Transverse colon (tissue), 4 donors: ENCODE measurements around the gene TENT5C. TPM values are rescaled to one million over a fixed set of nuclear protein-coding genes. Genes with fewer than 3 reads are reported as not detected.

Experiments used
- DNase-seq: peaks from one replicate; pipeline ENCODE4 v3.0.0-alpha.2; 2019
- H3K27ac ChIP-seq, 4 donors: fragments of 200-600 bp; sonication (generic); 2 replicates each; pipeline ENCODE4 v1.5.1; 2016 to 2018; ENCODE audit warnings: inconsistent platforms in 4 of 4
- H3K27me3 ChIP-seq: fragments of 200-600 bp; sonication (generic); 2 replicates; pipeline ENCODE4 v1.5.1; 2017; ENCODE audit warnings: inconsistent platforms
- H3K36me3 ChIP-seq, 4 donors: fragments of 200-600 bp; sonication (generic); 2 replicates each; pipeline ENCODE4 v1.5.1; 2017 to 2019; ENCODE audit warnings: inconsistent platforms in 4 of 4
- H3K4me1 ChIP-seq, 4 donors: fragments of 200-600 bp; sonication (generic); 2 replicates each; pipeline ENCODE4 v1.5.1; 2017 to 2020; ENCODE audit warnings: inconsistent platforms in 4 of 4
- H3K4me3 ChIP-seq, 4 donors: fragments of 200-600 bp; sonication (generic); 1 replicate in 1 of 4; 2 replicates in 3 of 4; pipeline versions ENCODE4 v1.5.1 to v1.6.1; 2017 to 2019; ENCODE audit warnings: inconsistent platforms in 4 of 4
- H3K9me3 ChIP-seq, 2 donors: fragments of 200-600 bp; sonication (generic); 2 replicates each; pipeline ENCODE4 v1.5.1; 2017 to 2019; ENCODE audit warnings: inconsistent platforms in 2 of 2
- EP300 ChIP-seq: sonication (generic); formaldehyde crosslinking; IDR thresholded peaks from one replicate; pipeline ENCODE4 v1.6.1; 2017; ENCODE audit warnings: antibody characterized with exemption, low read depth
- POLR2A ChIP-seq: fragments of 450-650 bp; IDR thresholded peaks from one replicate; pipeline ENCODE4 v1.6.1; 2016; ENCODE audit warnings: antibody characterized with exemption, mild to moderate bottlenecking, moderate library complexity
- POLR2AphosphoS5 ChIP-seq, 3 donors: sonication (generic); formaldehyde crosslinking; IDR thresholded peaks; one replicate each; pipeline ENCODE4 v1.6.1; 2016; ENCODE audit warnings: antibody characterized with exemption in 3 of 3
- WGBS, 2 donors: methylation state at CpG; one replicate each; pipeline ENCODE4 v1.1.5; 2018; ENCODE audit warnings: low coverage in 1 of 2; 5-methylcytosine and 5-hydroxymethylcytosine counted together
- in situ Hi-C, 4 donors: fragments of 200-750 bp; cut with MboI; loops; one replicate each; pipeline versions ENCODE4 v1.15.0 to v1.15.1; 2017; ENCODE audit warnings: low sequenced_read_pairs in 3 of 4, low pct_ligation_motif_present in 1 of 4, low pct_unique_long_range_greater_than_20kb in 1 of 4
- intact Hi-C: fragments of 100-400 bp; cut with DNase I; formaldehyde crosslinking; loops from one replicate; pipeline ENCODE4 v1.15.1; 2023; ENCODE audit warnings: low total_unique reads
- total RNA-seq, 4 donors: library from RNA; depleted of rRNA; stranded (reverse); fragments of >200 nt; gene quantifications; one replicate each; pipeline ENCODE4 v1.1.0, GENCODE V29; 2016
- TF ChIP-seq, protein P1 (sequence below), 5 experiments: fragments of 200-600 bp in 3 of 5; fragments of 450-650 bp in 2 of 5; sonication (generic) in 3 of 5; IDR thresholded peaks; 1 replicate in 2 of 5; 2 replicates in 3 of 5; pipeline ENCODE4 v1.5.1; 2016 to 2017; ENCODE audit warnings: antibody characterized with exemption in 5 of 5, inconsistent platforms in 3 of 5, mild to moderate bottlenecking in 2 of 5, moderate library complexity in 1 of 5

Gene TENT5C
- total RNA-seq, 4 donors from 2014 or later = 3.4 to 30.8 (median 18.1) TPM

DNA sequence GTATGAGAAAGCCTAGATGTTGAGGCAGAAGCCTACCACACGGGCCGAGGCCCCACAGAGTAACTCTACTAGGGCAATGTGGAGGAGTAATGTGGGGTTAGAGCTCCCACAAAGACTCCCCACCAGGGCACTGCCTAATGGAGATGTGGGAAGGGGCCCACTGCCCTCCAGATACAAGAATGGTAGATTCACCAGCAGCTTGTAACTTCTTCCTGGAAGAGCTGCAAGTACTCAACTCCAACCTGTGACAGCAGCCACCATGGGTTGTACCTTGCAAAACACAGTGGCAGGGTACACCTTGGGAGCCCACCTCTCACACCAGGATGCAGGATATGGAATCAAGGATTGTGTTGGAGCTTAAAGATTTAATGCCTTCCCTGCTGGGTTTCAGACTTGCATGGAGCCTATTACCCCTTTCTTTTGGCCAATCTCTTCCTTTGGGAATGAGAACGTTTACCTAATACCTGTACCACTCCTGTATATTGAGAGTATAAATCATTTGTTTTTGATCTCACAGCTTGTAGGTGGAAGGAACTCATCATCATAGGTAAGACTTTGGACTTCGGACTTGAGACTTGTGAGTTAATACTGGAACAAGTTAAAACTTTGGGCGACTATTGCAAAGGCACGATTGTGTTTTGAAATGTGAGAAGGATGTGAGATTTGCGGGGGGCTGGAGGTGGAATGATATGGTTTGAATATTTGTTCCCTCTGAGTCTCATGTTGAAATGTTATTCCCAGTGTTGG, 57.5 kb downstream of the TENT5C start:
- no peak overlapping the region for H3K4me3 ChIP-seq
- 61 to 77% methylated on average over 5 to 7 of the region's 7 CpGs for WGBS, 2 donors
- intact Hi-C loops (no loop called here), in situ Hi-C loops (no loop called here)
- no peak for DNase-seq
- TF ChIP-seq, protein P1, sequence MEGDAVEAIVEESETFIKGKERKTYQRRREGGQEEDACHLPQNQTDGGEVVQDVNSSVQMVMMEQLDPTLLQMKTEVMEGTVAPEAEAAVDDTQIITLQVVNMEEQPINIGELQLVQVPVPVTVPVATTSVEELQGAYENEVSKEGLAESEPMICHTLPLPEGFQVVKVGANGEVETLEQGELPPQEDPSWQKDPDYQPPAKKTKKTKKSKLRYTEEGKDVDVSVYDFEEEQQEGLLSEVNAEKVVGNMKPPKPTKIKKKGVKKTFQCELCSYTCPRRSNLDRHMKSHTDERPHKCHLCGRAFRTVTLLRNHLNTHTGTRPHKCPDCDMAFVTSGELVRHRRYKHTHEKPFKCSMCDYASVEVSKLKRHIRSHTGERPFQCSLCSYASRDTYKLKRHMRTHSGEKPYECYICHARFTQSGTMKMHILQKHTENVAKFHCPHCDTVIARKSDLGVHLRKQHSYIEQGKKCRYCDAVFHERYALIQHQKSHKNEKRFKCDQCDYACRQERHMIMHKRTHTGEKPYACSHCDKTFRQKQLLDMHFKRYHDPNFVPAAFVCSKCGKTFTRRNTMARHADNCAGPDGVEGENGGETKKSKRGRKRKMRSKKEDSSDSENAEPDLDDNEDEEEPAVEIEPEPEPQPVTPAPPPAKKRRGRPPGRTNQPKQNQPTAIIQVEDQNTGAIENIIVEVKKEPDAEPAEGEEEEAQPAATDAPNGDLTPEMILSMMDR (IDR thresholded peaks at IDR 0.05) = no peak
- TF ChIP-seq POLR2A (no peak), EP300 (no peak), POLR2AphosphoS5 (IDR thresholded peaks at IDR 0.05) (no peak)
- peak overlapping the region; percentile 18 to 79 (median 54) for H3K27ac ChIP-seq
- H3K27me3 ChIP-seq = no peaks in the 10 kb centered on the region
- no peaks in the 10 kb centered on the region for H3K36me3 ChIP-seq
- no peaks in the 10 kb centered on the region for H3K9me3 ChIP-seq
- H3K4me1 ChIP-seq = peaks cover 0 to 16% (median 12%) of the 10 kb centered on the region in 4 donors

DNA sequence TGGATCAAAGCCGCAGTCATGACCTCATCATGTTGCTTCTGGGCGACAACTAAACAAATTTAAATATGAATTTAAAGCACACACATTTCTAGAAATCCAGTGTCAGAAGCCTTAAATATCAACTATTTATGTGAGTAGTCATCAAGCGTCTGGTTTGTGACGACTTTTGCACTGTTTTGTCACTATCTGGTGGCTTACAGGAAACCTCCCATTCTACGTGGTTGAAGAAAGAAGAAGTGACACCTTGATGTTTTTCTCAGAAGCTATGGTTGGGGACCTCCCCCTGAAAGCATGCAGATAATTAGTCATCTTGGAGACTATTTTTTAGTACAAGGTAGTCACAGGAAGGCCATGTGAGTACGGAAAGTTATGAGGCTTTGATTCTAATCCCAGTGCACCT, 58.5 kb downstream of the TENT5C start:
- in situ Hi-C loops (no loop called here), intact Hi-C loops (no loop called here)
- Histone ChIP-seq H3K27ac (peak overlapping the region; percentile 18 to 79 (median 54)), H3K4me1 (peaks cover 0 to 16% (median 12%) of the 10 kb centered on the region in 4 donors), H3K9me3 (no peaks in the 10 kb centered on the region), H3K4me3 (no peak overlapping the region), H3K36me3 (no peaks in the 10 kb centered on the region), H3K27me3 (no peaks in the 10 kb centered on the region)
- 69 to 74% methylated on average over 4 to 6 of the region's 6 CpGs for WGBS, 2 donors
- peak in 1 of 3 donors; percentile 39 for TF ChIP-seq POLR2AphosphoS5 (IDR thresholded peaks at IDR 0.05)
- TF ChIP-seq EP300 = no peak
- TF ChIP-seq POLR2A = no peak
- TF ChIP-seq, protein P1 (IDR thresholded peaks at IDR 0.05) = no peak
- no peak for DNase-seq

DNA sequence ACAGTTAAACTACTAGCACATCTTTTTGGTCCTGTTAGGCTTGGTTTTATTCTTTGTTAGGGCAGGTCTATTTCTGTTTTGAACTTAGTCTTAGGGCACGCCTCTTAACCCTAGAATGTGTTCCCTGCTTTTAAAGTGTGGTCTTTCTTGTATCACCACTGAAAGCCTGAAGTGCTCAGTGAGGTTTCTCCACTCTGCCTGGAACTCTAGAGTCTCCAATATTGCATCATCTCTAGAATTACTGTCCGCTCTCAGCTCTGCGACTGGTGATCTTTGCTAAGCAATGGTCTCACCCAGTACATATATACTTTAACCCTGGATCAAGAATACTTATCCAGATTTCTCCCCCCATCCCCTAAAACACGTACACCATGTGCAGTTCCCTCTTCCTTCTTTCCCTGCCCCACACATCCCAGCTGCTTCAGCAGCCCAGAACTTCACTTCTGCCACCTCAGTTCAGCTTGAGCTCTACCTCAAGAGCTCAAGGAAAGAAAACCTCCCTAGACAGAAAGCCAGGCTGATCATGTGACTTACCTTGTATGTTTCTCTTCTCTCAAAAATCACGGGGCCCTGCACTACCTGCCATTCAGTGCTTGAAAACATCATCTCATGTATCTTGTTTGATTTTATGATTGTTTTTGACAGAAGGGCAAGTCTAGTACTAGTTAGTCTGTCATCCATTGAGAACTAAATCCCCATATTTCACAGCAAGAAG, 59.9 kb downstream of the TENT5C start:
- intact Hi-C loops (no loop called here), in situ Hi-C loops (no loop called here)
- Histone ChIP-seq H3K27ac (peak overlapping the region in 3 of 4 donors; percentile 37 to 66 (median 61)), H3K4me3 (no peak overlapping the region), H3K36me3 (no peaks in the 10 kb centered on the region), H3K27me3 (no peaks in the 10 kb centered on the region), H3K4me1 (peaks cover 0 to 13% (median 12%) of the 10 kb centered on the region in 4 donors), H3K9me3 (no peaks in the 10 kb centered on the region)
- no peak for DNase-seq
- TF ChIP-seq, protein P1 (IDR thresholded peaks at IDR 0.05) = no peak
- TF ChIP-seq POLR2A (no peak), EP300 (no peak), POLR2AphosphoS5 (IDR thresholded peaks at IDR 0.05) (no peak)
- 78 to 83% methylated on average over 5 of the region's 5 CpGs for WGBS, 2 donors

DNA sequence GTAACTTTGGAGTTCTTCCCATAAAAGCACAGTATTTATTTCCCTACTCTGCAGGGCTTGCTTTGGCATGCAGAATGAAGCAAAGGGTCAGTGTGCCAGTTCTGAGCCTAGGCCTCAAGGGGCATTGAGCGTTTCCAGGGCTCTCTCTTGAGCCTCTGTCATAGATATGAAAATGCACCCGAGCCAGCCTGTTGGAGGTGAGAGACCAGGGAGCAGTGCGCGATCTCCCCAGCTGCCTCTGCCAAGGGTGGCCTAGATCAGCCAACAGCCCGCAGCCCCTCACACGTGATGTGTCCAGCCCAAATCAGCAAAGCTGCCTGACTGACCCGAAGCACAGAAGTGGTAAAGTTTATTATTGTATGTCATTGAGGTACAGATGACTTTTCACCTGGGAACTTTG, 63.7 kb downstream of the TENT5C start:
- TF ChIP-seq, protein P1 (IDR thresholded peaks at IDR 0.05) = no peak
- TF ChIP-seq POLR2AphosphoS5 (IDR thresholded peaks at IDR 0.05) = no peak
- TF ChIP-seq POLR2A = no peak
- TF ChIP-seq EP300 = no peak
- Histone ChIP-seq H3K4me1 (peaks cover 5 to 16% (median 14%) of the 10 kb centered on the region in 4 donors), H3K27me3 (no peaks in the 10 kb centered on the region), H3K27ac (no peak overlapping the region), H3K36me3 (no peaks in the 10 kb centered on the region), H3K9me3 (no peaks in the 10 kb centered on the region), H3K4me3 (no peak overlapping the region)
- intact Hi-C loops (no loop called here), in situ Hi-C loops (no loop called here)
- WGBS, 2 donors = 60 to 90% methylated on average over 4 to 7 of the region's 7 CpGs
- DNase-seq = no peak
